NCI-H2227 (cell line): Measurements from ENCODE around the gene IFNG.

ENCODE experiments used
- DNase-seq: peaks from one replicate; lab custom pipeline; 2025; ENCODE audit not compliant: unreplicated experiment; lab: John Stamatoyannopoulos, UW

Gene IFNG

DNA sequence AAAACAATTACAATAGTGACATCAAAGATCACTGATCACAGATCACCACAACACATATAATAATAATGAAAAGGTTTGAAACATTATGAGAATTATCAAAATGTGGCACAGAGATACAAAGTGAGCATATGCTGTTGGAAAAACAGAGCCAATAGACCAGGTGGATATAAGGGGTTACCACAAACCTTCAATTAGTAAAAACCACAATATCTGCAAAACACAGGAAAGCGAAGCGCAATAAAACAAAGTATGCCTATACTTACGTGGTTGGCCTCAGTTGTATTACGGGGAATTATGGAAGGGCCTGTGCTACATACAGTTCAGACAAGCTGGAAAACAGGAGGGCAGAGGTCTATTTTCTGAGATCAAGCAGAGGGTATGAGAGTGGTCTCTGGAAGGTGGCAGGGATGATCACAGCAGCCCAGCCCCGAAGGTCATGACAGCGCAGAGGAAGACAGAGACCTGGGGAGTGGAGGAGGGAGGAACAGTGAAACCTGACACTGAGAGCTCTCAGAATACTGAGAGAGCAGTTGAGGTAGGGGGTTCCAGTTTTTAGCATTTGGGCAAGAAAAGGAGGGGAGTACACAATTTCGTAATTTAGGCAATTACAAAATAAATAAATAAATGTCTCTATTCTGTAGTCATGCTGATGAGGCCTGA, 41.3 kb downstream of the IFNG start:
- no peak for DNase-seq

- no peak for DNase-seq
These were observed 41.9 kb downstream of the IFNG start for GRCh38 chr12:68117661-68118060.

DNA sequence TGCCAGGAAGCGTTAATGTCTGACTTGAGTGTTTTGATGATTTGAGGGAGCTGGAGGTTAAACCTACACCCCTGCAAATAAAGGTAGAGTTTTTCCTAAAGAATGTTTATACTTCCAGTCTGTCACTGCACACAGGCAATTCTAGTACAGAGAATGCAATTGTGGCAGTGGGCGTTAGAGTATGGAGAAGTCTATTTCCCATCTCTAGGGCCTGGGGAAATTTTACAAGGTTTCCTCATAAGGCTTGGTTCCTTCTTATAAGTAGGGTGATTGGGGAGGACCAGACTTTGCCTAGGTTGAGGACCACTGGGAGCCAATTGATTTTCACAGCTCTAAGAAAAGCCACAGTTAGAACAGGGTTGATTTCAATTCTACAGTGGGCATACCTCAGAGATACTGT, 44.3 kb downstream of the IFNG start:
- DNase-seq = no peak

DNA sequence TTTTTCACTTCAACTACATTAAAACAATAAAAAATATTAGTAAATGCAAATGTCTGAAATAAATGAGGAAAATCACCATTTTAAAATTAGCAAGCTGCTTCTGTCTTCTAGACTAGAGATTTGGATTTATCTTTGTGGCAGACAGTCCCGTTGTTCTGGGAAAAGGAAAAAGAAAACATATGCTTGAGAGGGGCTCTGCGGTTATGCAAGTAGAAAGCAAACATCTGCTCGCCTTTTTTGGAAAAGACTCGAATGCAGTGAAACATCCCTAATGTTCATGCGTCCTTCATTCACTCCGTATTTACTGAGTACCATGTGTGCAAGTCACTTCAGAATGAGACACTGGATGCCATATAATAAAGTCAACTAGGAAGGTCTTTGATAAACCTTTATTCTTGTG, 44.9 kb downstream of the IFNG start:
- DNase-seq = no peak

- no peak for DNase-seq
These were observed 45.9 kb downstream of the IFNG start for GRCh38 chr12:68113644-68114043.

DNA sequence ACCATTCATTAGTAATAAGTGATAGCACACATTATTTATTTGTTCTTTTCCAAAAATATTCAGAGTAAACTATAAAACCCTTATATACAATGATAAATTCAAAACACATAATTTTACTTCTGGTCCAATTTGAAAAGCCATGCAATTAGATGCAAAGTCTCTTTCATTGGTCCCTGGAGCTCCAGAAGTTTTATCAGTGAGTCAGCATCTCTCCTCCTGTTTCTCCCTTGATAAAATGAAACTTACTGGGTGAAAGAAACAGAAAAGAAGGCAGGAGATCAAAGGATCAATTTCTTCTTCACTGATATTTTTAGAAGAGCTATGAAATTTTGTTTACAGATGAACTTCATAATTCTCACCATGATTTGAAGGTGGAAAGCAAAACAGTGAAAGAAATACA, 47.5 kb downstream of the IFNG start:
- no peak for DNase-seq

DNA sequence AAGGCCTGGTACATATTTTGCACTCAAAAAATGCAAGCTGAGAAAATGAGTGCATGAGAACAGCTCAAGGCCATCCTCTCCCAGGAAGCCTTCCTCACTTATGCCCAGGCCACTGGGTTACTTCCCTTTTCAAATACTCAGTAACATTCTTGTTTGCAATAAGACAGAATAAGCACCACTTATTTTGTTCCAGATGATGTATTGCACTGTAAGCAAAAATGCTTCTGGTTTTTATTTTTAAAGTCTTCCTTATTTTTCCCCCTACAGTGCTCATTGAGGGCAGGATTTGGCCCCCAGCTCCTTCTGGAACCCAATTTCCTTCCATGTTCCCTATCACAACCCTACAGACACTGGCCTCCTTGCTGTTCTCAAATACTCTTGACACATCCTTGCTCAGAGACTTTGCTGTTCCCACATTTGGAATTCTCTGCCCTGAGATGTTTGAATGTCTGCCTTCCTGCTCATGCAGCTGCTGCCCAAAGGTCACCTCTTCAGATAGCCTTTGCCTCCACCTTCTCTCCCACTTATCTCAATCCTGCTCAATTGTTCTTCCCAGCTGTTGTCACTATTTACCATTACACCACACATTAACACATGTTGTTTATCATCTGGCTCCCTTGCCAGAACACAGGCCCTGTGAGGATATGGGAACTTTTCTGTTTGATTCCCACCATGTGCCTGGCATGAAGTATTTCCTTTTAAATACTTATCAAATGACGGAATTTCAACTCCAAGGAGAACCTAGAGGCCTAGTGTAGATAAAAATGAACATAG, 49.9 kb downstream of the IFNG start:
- DNase-seq = no peak

DNA sequence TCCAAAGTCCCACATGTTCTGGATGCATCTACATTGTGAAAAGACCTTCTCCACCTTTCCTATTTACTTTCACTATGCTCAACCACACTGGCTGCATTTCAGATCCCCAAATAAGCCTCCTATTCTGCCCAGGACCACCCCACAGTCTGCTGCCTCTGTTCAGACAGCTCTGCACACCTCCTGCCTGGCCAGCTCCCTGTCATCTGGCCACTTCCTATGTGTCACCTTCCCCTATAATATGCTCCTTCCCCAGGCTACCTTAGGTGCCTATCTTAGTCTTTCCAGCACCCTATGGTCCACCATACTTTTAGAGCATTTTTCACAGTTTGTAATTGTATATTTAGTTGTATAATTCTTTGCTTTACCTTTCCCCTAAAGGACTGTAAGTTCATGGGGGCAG, 50.5 kb downstream of the IFNG start:
- no peak for DNase-seq

- DNase-seq = no peak
These were observed 52.9 kb downstream of the IFNG start for GRCh38 chr12:68106660-68107059.

DNA sequence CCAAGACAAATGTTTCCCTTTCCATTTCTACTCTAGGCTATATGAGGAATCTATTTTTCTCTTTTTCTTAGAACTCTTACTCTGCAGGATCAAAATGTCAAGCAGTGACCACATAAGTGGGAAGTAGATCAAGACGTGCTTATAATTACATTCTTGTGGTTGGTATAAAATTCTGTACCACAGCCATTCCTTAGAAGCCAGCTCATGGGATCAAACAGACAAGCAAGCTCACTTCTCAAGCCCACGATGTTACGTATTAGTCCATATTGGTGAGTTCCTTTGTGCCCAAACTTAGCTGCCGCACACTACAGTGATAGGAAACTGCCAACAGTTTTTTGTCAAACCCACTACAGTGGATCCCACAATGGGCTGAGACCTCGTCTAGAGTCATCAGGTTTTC, 53.4 kb downstream of the IFNG start:
- no peak for DNase-seq
